GM21447 (cell line): ENCODE results near the gene DGLUCY.
"Not testable (repeated sequence)": the region's sequence is repeated elsewhere in the genome, so short reads cannot be mapped to it uniquely, and the experiment has no call there.

Experiments used
- ATAC-seq: cut with Tn5 transposase; IDR thresholded peaks from one replicate; pipeline ENCODE4 v1.9.1; 2021; ENCODE audit not compliant: unreplicated experiment

Gene DGLUCY

GRCh38 chr14:91253795-91254323, 140.0 kb downstream of the DGLUCY start:
- no peak for ATAC-seq

- ATAC-seq = no peak
Measured at GRCh38 chr14:91254461-91254860, 140.6 kb downstream of the DGLUCY start.

GRCh38 chr14:91255026-91255695, 141.3 kb downstream of the DGLUCY start:
- ATAC-seq = no peak

GRCh38 chr14:91256661-91257060, 142.8 kb downstream of the DGLUCY start:
- ATAC-seq = no peak

GRCh38 chr14:91257328-91258010, 143.6 kb downstream of the DGLUCY start:
- no peak for ATAC-seq

GRCh38 chr14:91258011-91258618, 144.2 kb downstream of the DGLUCY start:
- no peak for ATAC-seq

GRCh38 chr14:91258876-91259275, 145.0 kb downstream of the DGLUCY start:
- no peak for ATAC-seq

- no peak for ATAC-seq
Measured at GRCh38 chr14:91261115-91261514, 147.2 kb downstream of the DGLUCY start.

GRCh38 chr14:91261986-91262549, 148.2 kb downstream of the DGLUCY start:
- no peak for ATAC-seq

- no peak for ATAC-seq
Measured at GRCh38 chr14:91263329-91263728, 149.5 kb downstream of the DGLUCY start.

GRCh38 chr14:91264151-91265150, 150.6 kb downstream of the DGLUCY start:
- no peak for ATAC-seq

GRCh38 chr14:91265404-91265803, 151.5 kb downstream of the DGLUCY start:
- no peak for ATAC-seq

- ATAC-seq = not testable (repeated sequence)
Measured at GRCh38 chr14:91266276-91266675, 152.4 kb downstream of the DGLUCY start.

- ATAC-seq = no peak
Measured at GRCh38 chr14:91267965-91268437, 154.1 kb downstream of the DGLUCY start.

- no peak for ATAC-seq
Measured at GRCh38 chr14:91269076-91269991, 155.5 kb downstream of the DGLUCY start.

- no peak for ATAC-seq
Measured at GRCh38 chr14:91270188-91270587, 156.3 kb downstream of the DGLUCY start.

- no peak for ATAC-seq
Measured at GRCh38 chr14:91270619-91271018, 156.7 kb downstream of the DGLUCY start.

GRCh38 chr14:91271639-91272038, 157.8 kb downstream of the DGLUCY start:
- ATAC-seq = no peak
